Fibroblast of pulmonary artery (primary cell): Measurements from ENCODE around the gene PADI3.

Experiments
- DNase-seq: peaks from one replicate; pipeline ENCODE4 v3.0.0-alpha.2; 2010; ENCODE audit warnings: low read depth
- H3K4me3 ChIP-seq: replicated peaks from 2 replicates; pipeline ENCODE4 v1.5.1; 2011; ENCODE audit warnings: low read depth, mild to moderate bottlenecking, control low read depth, low read length, moderate library complexity
- CTCF ChIP-seq: IDR thresholded peaks from 2 replicates; pipeline ENCODE4 v1.5.1; 2011; ENCODE audit warnings: mild to moderate bottlenecking, control low read depth, low read length, inconsistent platforms; ENCODE audit errors: missing control alignments

Gene PADI3

GRCh38 chr1:17224434-17224833 is 24.5 kb upstream of the PADI3 start:
- DNase-seq: no peak
- no peak for TF ChIP-seq CTCF
- H3K4me3 ChIP-seq: no peak overlapping the region

DNA sequence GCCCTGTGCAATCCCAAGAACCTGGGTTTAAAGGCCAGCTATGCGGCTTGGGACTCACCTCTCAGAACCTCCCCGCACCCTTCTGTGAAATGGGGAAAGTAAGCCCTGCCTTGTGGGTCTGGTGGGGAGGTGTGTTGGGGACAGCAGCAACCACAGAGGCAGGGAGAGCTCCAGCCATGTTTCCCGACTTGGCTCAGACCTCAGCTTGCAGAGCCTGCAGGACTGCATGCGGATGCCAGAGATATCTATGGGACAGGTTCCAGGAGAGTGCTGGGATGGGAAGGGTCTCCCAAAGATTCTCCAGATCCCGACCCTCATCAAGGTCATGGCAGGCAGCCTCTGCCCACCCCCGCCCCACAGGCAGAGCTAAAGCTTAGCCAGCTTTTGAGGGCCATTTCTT is 23.8 kb upstream of the PADI3 start:
- no peak overlapping the region for H3K4me3 ChIP-seq
- no peak for TF ChIP-seq CTCF
- DNase-seq: no peak

DNA sequence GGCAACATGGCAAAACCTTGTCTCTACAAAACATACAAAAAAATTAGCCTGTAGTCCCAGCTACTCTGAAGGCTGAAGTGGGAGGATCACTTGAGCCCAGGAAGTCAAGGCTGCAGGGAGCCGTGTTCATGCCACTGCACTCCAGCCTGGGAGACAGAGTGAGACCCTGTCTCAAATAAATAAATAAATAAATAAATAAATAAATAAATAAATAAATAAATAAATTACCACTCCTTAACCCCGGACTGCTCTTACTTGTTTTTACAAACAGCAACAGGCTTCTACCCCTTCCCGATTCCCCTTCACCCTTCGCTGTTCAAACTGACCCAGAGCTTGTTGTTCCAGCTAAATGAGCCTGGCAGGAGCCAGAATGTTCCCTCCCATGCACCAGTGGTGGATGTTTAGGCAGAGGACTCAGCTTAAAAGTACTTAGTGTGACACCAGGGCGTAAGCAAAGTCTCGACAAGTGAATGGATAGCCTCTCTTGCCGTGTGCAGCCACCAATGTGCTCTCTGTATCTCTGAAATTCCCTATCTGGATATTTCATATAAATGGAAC is 21.5 kb upstream of the PADI3 start:
- no peak overlapping the region for H3K4me3 ChIP-seq
- no peak for DNase-seq
- TF ChIP-seq CTCF: no peak

DNA sequence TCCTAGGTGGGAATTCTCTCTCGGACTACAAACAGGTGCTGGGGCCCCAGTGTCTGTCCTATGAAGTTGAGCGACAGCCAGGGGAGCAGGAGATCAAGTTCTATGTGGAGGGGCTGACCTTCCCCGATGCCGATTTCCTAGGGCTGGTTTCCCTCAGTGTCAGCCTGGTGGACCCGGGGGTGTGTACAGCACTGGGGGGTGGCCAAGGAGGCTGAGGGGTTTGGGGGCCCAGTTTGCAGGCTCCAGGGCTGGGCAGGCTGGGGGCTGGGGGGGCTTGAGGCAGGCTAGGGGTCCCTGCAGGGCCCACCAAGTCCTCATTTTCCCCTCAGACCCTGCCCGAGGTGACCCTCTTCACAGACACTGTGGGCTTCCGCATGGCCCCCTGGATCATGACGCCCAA is 20.3 kb upstream of the PADI3 start:
- no peak for DNase-seq
- H3K4me3 ChIP-seq: no peak overlapping the region

DNA sequence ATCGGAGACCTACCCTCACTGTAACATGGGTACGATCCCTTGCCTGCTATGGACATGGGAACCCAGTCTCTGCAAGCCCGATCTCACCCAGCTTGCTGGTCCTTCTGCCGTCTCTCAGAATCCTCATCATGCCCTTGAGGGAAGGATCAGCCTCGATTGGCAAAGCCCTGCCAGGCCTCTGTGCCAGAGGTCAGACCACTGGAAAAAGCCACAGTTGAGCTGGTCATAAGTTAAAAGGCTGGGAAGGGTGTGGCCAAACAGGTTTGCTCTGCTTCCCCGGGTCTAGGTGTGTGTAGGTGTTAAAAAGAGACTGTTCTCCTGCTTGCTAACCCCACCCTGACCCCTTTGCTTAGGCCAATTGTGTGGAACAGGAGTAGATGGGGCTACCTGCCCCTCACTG is 19.5 kb upstream of the PADI3 start:
- DNase-seq: no peak
- no peak for TF ChIP-seq CTCF
- no peak overlapping the region for H3K4me3 ChIP-seq

More for the DNA sequence above, 20.3 kb upstream of the PADI3 start:
- TF ChIP-seq CTCF: no peak

DNA sequence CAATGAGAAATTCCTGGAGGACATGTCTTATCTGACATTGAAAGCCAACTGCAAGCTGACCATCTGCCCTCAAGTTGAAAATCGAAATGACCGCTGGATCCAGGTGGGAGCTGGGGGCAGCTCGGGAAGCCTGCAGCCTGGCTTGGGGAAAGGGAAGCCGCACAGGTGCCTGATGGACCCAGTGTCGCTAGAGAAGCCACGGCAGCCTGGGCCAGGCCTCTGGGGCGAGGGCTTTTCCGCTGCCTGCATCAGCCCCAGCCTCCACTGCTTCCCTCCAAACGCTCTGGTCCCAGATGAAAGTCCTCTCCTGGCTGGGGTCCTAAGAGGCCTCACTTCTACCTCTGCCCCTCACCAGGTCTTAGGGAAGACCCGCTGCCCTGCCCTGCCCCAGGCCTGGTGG is 18.8 kb upstream of the PADI3 start:
- H3K4me3 ChIP-seq: no peak overlapping the region
- DNase-seq: no peak
- TF ChIP-seq CTCF: no peak

DNA sequence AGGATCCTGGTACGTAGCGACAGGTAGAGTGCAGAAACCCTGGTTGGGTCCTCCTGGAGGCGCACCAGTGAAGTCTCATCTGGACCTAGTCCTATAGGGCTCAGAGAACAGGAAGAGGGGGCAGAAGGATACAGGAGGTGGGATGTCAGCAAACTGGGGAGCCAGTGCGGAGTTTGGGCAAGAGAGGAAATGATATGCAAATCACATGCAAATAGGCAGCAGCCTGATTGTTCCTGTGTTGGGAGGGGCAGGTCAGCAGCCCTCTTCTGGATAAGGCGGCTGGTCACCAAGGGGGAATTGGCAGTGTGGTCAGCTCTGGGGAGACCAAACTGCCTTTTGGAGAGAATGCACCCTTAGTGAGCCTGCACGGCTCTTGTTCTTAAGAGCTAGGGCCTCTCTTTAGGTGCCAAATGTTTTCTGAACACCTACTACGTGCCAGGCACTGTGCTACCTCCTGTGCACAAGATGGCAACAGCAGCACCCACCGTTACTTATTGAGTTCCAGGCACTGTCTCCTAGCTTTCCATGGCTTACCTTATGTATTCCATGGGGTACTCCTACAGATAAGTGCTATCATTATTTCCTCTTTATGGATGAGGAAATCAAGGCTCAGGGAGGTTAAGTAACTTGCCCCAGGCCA is 18.1 kb upstream of the PADI3 start:
- DNase-seq: no peak
- no peak overlapping the region for H3K4me3 ChIP-seq
- no peak for TF ChIP-seq CTCF
